AG04449 (cell line): ENCODE data around the gene DDIAS.

Source experiments
- CTCF ChIA-PET: fragments of 350-600 bp; formaldehyde crosslinking; extraction: SDS; loops from one replicate; lab custom pipeline; 2021; ENCODE audit warnings: antibody characterized with exemption; lab: Yijun Ruan, JAX
- POLR2A ChIA-PET: fragments of 400-600, 350-600 bp; formaldehyde crosslinking; extraction: SDS; loops from one replicate; lab custom pipeline; 2020; ENCODE audit warnings: antibody characterized with exemption, inconsistent platforms; lab: Yijun Ruan, JAX
- DNase-seq: peaks from one replicate; pipeline ENCODE4 v3.0.0-alpha.2; 2010; ENCODE audit warnings: low read depth, low spot score
- H3K4me3 ChIP-seq: 2 replicates; pipeline ENCODE4 v1.5.1; 2011; ENCODE audit warnings: low read depth, mild to moderate bottlenecking, control low read depth, low read length
- CTCF ChIP-seq: IDR thresholded peaks from one replicate; pipeline ENCODE4 v1.5.1; 2011; ENCODE audit warnings: mild to moderate bottlenecking, moderate library complexity, low read length, control low read depth, inconsistent platforms; ENCODE audit not compliant: insufficient read depth; ENCODE audit errors: missing control alignments

DDIAS gene

GRCh38 chr11:82892611-82893169, 8.8 kb upstream of the DDIAS start:
- H3K4me3 ChIP-seq, result no peak overlapping the region
- ChIA-PET POLR2A (no interaction called here), CTCF (interaction anchor here (1.0 to 3.2 kb wide), 5 partner anchors 8 to 175 kb away, joined by 3 to 15 read pairs (median 8); no protein-coding TSS in a partner anchor)
- no peak for TF ChIP-seq CTCF
- DNase-seq, result no peak

- no peak overlapping the region for H3K4me3 ChIP-seq
- TF ChIP-seq CTCF, result no peak
- CTCF ChIA-PET, result interaction anchor here (0.8 to 2.5 kb wide), 5 partner anchors 11 to 178 kb away, joined by 3 to 8 read pairs (median 4); no protein-coding TSS in a partner anchor
- no peak for DNase-seq
- POLR2A ChIA-PET, result no interaction called here
Measured at GRCh38 chr11:82895437-82896091, 6.0 kb upstream of the DDIAS start.

GRCh38 chr11:82896183-82896582, 5.4 kb upstream of the DDIAS start:
- POLR2A ChIA-PET, result no interaction called here

GRCh38 chr11:82898241-82898640, 3.3 kb upstream of the DDIAS start:
- no peak for DNase-seq
- CTCF ChIA-PET, result interaction anchor here (1.0 to 6.9 kb wide), 3 partner anchors 15 to 178 kb away, joined by 3 to 60 read pairs (median 4); no protein-coding TSS in a partner anchor
- POLR2A ChIA-PET, result no interaction called here
- no peak overlapping the region for H3K4me3 ChIP-seq
- TF ChIP-seq CTCF, result no peak

More at GRCh38 chr11:82896183-82896582, 5.4 kb upstream of the DDIAS start:
- no peak overlapping the region for H3K4me3 ChIP-seq
- TF ChIP-seq CTCF, result no peak
- no peak for DNase-seq
- CTCF ChIA-PET, result interaction anchor here (0.8 to 1.0 kb wide), 4 partner anchors 28 to 178 kb away, joined by 3 to 6 read pairs (median 4); no protein-coding TSS in a partner anchor

GRCh38 chr11:82899186-82899820, 2.2 kb upstream of the DDIAS start:
- H3K4me3 ChIP-seq, result peak overlapping the region; percentile 86
- ChIA-PET CTCF (interaction anchor here (0.9 to 7.3 kb wide), 8 partner anchors 9 to 917 kb away, joined by 3 to 74 read pairs (median 4); no protein-coding TSS in a partner anchor), POLR2A (no interaction called here)
- no peak for TF ChIP-seq CTCF
- no peak for DNase-seq

GRCh38 chr11:82899957-82900276, 1.6 kb upstream of the DDIAS start:
- DNase-seq, result no peak
- TF ChIP-seq CTCF, result no peak
- H3K4me3 ChIP-seq, result peak overlapping the region; percentile 86
- ChIA-PET CTCF (interaction anchor here (0.9 to 7.3 kb wide), 11 partner anchors 9 to 916 kb away, joined by 3 to 74 read pairs (median 4); no protein-coding TSS in a partner anchor), POLR2A (interaction anchor here (0.9 to 2.1 kb wide), 3 partner anchors 10 to 260 kb away, joined by 4 to 18 read pairs (median 4); partner anchors contain the start of gene PCF11)
